ENCODE measurements around the gene PRICKLE2.

PRICKLE2 gene

DNA sequence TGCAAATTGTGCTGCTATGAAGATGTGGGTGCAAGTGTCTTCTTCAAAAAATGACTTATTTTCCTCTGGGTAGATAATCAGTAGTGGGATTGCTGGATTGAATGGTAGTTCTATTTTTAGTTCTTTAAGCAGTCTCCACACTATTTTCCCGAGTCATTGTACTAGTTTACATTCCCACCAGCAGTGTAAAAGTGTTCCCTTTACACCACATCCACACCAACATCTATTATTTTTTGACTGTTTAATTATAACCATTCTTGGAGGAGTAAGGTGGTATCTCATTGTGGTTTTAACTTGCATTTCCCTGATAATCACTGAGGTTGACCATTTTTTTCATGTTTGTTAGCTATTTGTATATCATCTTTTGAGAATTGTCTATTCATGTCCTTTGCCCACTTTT lies 182.3 kb downstream of the PRICKLE2 start:
- TF ChIP-seq, protein P1, sequence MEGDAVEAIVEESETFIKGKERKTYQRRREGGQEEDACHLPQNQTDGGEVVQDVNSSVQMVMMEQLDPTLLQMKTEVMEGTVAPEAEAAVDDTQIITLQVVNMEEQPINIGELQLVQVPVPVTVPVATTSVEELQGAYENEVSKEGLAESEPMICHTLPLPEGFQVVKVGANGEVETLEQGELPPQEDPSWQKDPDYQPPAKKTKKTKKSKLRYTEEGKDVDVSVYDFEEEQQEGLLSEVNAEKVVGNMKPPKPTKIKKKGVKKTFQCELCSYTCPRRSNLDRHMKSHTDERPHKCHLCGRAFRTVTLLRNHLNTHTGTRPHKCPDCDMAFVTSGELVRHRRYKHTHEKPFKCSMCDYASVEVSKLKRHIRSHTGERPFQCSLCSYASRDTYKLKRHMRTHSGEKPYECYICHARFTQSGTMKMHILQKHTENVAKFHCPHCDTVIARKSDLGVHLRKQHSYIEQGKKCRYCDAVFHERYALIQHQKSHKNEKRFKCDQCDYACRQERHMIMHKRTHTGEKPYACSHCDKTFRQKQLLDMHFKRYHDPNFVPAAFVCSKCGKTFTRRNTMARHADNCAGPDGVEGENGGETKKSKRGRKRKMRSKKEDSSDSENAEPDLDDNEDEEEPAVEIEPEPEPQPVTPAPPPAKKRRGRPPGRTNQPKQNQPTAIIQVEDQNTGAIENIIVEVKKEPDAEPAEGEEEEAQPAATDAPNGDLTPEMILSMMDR (IDR thresholded peaks at IDR 0.05; ENCODE audit: borderline replicate concordance, control extremely low read depth, extremely low read depth, insufficient read depth, missing control alignments): no peak
- in situ Hi-C loops (cut with MboI; ENCODE audit: low sequenced_read_pairs, unreplicated experiment): no loop called here
- DNase-seq (ENCODE audit: low spot score): no peak

Measured in GM13976 (cell line).